Motor neuron (in vitro differentiated cells): ENCODE data around the gene SYT7. TPM values are rescaled to one million over a fixed set of nuclear protein-coding genes. Genes with fewer than 3 reads are reported as not detected.

Source experiments
- ATAC-seq, 8 experiments: fragments of 200-7000 bp; cut with Tn5 transposase; replicated peaks in 6 of 8; 2 replicates each; pipeline ENCODE4 v1.8.0; 2021; ENCODE audit warnings: mild to moderate bottlenecking in 8 of 8, moderate library complexity in 8 of 8
- H3K27ac ChIP-seq, 2 donors: fragments of 250-450 bp; sonication (Bioruptor Pico); 2 replicates each; pipeline ENCODE4 v1.9.0; 2021; ENCODE audit warnings: antibody characterized with exemption in 2 of 2, mild to moderate bottlenecking in 2 of 2, moderate library complexity in 1 of 2
- H3K4me1 ChIP-seq, 2 donors: fragments of 250-450 bp; sonication (Bioruptor Pico); replicated peaks in 1 of 2; 2 replicates each; pipeline ENCODE4 v1.6.1; 2021; ENCODE audit warnings: antibody characterized with exemption in 2 of 2, mild to moderate bottlenecking in 2 of 2, moderate library complexity in 1 of 2
- H3K4me3 ChIP-seq, 5 donors: fragments of 250-450 bp; sonication (Bioruptor Pico); 2 replicates each; pipeline ENCODE4 v1.9.0; 2021; ENCODE audit warnings: antibody characterized with exemption in 5 of 5, mild to moderate bottlenecking in 5 of 5, moderate library complexity in 4 of 5
- whole genome bisulfite sequencing, 10 experiments: fragments of 450-650 bp; shearing (Covaris generic); methylation state at CpG; one replicate each; pipeline ENCODE4 v1.0.0; 2022; 5-methylcytosine and 5-hydroxymethylcytosine counted together
- in situ Hi-C, 9 experiments: fragments of 400-800 bp; cut with MboI; loops; one replicate each; pipeline ENCODE4 v1.15.0; 2021; ENCODE audit warnings: low sequenced_read_pairs in 9 of 9, low pct_unique_long_range_greater_than_20kb in 2 of 9; ENCODE audit not compliant: unreplicated experiment in 9 of 9
- total RNA-seq, 8 experiments: library from RNA; unstranded; fragments of 300-600 nt; gene quantifications; 2 replicates each; pipeline versions ENCODE4 v1.2.3 to v1.2.4, GENCODE V29; 2022

The SYT7 gene
- total RNA-seq, 8 experiments from 2014 or later: 0.27 to 13.6 (median 9.7) TPM

DNA sequence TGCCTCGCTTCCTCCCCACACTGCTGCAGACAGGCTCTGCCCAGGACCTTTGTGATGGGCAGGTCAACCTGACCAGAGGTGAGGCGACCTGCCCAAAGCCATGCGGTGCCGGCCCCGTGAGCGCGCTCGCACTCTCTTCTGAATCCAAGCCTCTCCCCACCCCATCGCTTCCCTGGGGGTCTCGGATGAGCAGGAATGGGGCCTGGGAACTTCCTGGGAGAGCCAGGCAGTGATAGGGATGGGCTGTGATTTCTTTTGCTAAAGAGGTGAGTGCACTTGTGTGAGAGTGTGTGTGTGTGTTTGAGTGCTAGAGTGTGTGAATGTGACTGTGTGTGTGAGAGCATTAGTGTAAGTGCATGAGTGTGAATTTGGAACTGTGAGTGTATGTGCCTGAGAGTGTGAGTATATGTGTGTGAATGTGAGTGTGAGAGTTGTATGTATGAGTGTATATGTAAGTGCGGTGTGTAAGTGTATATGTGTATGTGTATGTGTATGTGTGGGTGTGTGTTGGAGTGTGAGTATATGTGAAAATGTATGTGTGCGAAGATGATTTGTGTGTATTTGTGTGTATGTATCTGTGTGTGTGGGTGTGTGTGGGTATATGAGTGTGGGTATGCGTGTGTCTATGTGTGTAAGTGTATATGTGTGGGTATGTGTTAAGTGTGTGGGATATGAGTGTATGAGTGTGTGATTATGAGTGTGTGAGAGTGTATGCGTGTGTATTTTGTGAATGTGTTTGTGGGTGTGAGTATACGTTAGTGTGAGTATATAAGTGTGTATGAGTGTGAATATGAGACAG, 84.1 kb downstream of the SYT7 start:
- Histone ChIP-seq H3K4me1 (peaks cover 36 to 40% of the 10 kb centered on the region in 2 donors), H3K27ac (peak overlapping the region; percentile 27 to 73), H3K4me3 (no peak overlapping the region)
- ATAC-seq: no peak
- 70 to 100% (median 94%) methylated on average over 1 to 10 of the region's 15 CpGs; no CpG with 5 or more reads in 2 of the 10 experiments for WGBS, 10 experiments
- in situ Hi-C loops: loop anchor here in 2 of 9 experiments (25.0 kb wide), 1 partner anchor 140 kb away; no protein-coding TSS in a partner anchor

DNA sequence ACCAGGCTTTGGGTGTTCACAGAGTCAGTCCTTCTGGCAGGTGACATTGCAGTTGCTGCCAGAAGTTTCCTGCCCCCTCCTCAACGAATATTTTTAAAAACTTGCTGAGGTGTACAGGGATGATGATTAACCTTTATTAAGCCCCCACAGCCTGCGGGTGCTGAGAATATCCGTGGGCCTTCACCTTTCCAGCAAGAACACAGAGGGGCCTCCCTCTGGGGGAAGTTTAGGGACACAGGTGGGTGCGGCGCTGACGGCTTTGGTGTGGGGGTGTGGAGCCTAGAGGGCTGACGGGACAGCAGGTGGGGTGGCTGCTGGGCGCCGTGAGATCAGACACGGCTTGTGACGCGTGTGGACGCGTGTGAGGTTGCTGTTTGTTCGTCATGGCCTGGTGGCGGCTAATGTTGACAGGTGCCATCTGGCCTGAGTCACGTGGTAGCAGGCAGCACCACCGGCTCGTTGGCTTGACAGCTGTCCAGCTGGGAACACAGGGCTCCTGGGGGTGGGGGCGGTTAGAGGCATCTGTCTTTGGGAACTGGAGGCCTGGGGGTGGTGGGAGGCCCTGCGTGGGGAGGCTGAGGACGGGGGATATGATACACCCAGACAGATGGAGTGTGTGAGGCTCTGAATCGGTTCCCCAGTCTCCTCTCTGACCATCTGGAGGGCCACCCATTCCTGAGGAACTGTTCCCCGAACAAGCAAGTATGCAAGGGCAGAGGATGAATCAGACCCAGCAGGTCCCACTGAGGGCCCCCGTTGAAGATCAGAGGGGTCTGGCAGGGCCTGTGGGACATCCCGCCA, 84.9 kb downstream of the SYT7 start:
- H3K27ac ChIP-seq: peak overlapping the region; percentile 27 to 73
- 20 to 82% (median 40%) methylated on average over 1 to 11 of the region's 26 CpGs; no CpG with 5 or more reads in 3 of the 10 experiments for WGBS, 10 experiments
- H3K4me1 ChIP-seq: peaks cover 36 to 40% of the 10 kb centered on the region in 2 donors
- ATAC-seq: peak in 5 of 8 experiments; percentile 27 to 76 (median 57)
- in situ Hi-C loops: loop anchor here in 2 of 9 experiments (25.0 kb wide), 1 partner anchor 141 kb away; no protein-coding TSS in a partner anchor
- H3K4me3 ChIP-seq: no peak overlapping the region

DNA sequence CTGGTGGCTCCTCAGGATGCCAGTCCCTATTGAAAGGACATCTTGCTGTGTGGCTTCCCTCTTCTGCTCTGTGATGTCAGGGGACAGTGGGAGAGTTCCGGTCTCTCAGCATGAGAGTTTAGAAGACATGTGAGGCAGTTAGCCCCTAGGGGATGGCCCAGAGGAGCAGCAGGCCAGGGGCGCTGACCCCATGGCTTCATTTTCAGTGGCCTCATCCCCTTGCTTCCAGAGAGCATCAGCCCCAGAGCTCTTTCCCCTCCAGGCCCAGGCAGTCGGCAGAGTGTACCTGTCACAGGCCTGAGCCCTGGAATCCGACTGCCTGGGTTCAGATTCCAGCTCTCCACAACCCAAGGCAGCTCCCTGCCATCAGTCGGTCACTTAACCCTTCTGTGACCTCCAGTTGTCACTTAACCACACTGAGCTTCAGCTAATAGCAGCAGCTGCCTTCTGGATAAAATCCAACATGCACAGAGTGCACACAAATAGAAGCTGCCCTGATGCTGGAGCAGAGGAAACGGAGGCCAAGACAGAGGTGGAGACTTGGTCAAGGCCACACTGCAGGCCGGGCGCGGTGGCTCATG, 86.4 kb downstream of the SYT7 start:
- in situ Hi-C loops: loop anchor here in 2 of 9 experiments (25.0 kb wide), 1 partner anchor 143 kb away; no protein-coding TSS in a partner anchor
- no peak overlapping the region for H3K4me3 ChIP-seq
- WGBS, 10 experiments: 0 to 80% (median 72%) methylated on average over 1 to 6 of the region's 9 CpGs; no CpG with 5 or more reads in 3 of the 10 experiments
- peaks cover 38 to 51% of the 10 kb centered on the region in 2 donors for H3K4me1 ChIP-seq
- H3K27ac ChIP-seq: peak overlapping the region; percentile 24 to 64
- ATAC-seq: no peak

DNA sequence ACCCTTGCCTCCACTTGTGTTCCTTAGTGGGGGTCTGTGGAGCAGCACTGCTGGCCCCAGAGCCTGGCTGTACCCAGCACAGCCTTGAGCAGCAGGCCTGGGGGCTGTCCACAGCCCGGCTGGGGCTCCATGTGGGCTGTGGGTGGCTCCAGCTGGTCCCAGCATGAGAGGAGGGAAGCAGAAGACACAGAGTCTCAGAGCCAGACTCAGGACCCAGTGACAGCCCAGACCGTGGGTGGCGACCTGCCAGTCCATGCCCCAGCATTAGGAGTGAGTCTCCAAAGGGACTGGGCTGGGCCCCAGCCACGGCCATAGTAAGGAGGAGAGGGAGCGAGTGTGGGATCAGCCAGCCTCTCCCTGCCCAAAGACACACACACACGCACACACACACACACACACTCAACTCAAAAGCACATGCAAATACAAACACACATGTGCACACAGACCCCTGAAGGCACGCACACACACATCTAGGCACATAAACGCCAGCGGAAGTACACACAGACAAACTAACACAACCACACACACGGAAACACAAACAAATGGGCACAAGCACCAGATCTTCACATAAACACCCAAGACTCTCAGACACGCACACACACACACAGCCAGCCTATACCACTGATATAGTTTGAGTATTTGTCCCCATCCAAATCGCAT, 89.0 kb downstream of the SYT7 start:
- ATAC-seq: no peak
- Histone ChIP-seq H3K4me3 (no peak overlapping the region), H3K27ac (no peak overlapping the region), H3K4me1 (peaks cover 44 to 54% of the 10 kb centered on the region in 2 donors)
- WGBS, 10 experiments: 60 to 100% (median 90%) methylated on average over 1 to 5 of the region's 12 CpGs; no CpG with 5 or more reads in 5 of the 10 experiments
- in situ Hi-C loops: loop anchor here in 2 of 9 experiments (25.0 kb wide), 1 partner anchor 145 kb away; no protein-coding TSS in a partner anchor

DNA sequence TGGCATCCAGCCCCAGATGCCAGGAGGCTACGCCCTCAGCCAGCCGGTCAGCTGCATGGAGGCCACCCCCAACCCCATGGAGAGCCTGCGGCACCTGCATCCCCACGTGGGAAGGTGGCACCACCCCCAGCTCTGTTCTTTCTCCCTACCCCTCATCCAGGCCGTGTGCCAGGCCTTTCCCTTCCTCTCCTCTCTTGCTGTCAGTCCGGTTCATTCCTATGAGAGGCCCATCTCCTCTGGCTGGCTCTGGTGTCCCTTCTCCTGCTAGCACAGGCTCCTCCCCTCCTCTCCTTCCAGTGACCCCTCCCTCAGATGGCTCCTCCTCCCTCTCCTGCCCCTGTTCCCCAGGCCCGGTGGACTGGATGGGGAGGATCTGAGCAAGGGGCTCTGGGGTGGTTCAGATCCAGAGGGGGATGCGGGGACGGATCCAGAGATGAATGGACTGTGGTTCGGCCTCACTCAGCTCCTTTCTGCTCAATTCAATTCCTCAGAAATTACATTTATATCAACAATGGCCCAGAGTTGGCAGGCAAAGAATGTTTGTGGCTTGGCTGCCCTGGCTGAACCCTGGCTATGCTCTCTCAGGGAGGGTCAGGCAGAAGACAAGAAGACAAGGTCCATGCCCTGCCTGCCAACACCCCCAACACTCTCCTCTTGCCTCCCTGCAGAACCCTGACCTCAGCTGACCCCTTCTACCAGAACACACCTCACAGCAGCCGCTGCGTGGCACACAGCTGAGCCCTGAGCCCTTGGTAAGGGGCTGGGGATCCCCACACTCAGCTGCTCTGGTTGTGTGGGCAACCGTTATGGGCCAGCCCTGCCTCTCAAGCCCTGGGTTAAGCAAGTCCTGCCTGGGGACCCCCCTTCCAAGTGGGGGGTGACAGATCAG, 90.8 kb downstream of the SYT7 start:
- in situ Hi-C loops: loop anchor here in 2 of 9 experiments (25.0 kb wide), 1 partner anchor 147 kb away; no protein-coding TSS in a partner anchor
- Histone ChIP-seq H3K27ac (peak overlapping the region in 1 of 2 donors; percentile 67), H3K4me3 (no peak overlapping the region), H3K4me1 (peaks cover 32 to 41% of the 10 kb centered on the region in 2 donors)
- peak; percentile 9 to 76 (median 49) for ATAC-seq
- WGBS, 10 experiments: 8 to 80% (median 20%) methylated on average over 1 to 2 of the region's 13 CpGs; no CpG with 5 or more reads in 7 of the 10 experiments

DNA sequence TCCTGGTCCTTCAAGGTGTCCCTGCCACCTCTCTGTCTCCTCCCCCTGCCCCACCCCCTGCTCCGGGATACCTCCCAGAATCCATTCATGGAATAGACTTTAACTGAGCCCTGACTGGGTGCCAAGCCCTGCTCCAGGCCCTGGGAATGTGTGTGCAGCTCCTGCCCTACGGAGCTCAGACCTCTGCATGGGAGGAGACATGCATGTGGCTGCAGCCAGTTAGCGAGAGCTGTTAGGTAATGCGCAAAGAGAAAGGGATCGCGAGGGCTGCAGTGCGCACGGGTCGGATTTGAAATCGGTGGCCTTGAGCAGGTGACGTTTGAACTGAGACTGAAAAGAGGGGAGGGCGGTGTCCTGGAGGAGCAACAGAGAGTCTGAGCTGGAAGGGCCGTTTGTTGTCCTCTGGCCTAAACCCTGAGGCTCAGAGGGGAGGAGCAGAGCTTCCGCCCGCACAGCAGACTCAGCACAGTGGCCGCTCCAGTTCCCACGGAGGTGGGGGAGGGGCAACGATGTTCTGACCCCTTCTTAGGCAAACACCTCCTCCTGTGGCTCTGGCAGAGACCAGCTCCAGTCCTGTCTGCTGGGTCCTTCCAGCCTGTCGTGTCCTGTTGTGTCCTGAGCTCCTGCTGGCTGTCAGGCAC, 92.1 kb downstream of the SYT7 start:
- Histone ChIP-seq H3K27ac (peak overlapping the region; percentile 14 to 67), H3K4me3 (no peak overlapping the region), H3K4me1 (peaks cover 29 to 30% of the 10 kb centered on the region in 2 donors)
- 0 to 47% (median 17%) methylated on average over 1 to 15 of the region's 19 CpGs; no CpG with 5 or more reads in 1 of the 10 experiments for WGBS, 10 experiments
- peak; percentile 65 to 91 (median 86) for ATAC-seq
- in situ Hi-C loops: loop anchor here in 2 of 9 experiments (25.0 kb wide), 1 partner anchor 149 kb away; no protein-coding TSS in a partner anchor

DNA sequence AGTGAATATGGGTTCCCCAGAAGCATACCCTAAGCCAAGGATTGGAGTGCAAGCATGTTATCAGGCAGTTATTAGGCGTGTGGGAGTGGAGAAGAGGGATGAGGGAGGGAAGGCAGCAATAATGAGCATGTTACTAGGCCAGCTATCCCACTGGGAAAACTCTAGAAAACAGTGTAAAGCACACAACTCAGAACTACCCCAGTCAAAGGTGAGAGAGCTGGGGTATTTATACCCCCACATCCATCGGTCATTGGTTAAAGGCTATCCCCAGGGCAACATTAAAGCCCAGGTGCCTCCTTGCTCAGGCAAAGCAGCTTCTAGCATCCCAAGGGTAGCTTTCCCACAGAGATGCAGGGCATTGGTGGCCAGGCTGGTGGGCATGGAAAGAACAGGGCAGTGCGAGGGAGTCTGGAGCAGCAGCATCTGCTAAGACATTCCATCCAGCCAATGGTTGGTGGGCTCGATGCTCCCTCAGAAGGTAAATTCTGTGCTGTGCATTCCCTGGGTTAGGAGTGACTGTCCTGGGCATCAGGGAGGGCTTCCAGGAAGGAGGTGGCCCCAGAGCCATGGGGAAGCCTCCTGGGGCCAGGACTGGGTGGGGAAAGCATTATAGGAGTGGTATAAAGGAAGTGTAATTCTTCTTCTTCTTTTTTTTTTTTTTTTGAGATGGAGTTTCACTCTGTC, 93.4 kb downstream of the SYT7 start:
- in situ Hi-C loops: loop anchor here in 2 of 9 experiments (25.0 kb wide), 1 partner anchor 150 kb away; no protein-coding TSS in a partner anchor
- Histone ChIP-seq H3K4me1 (peaks cover 32 to 34% of the 10 kb centered on the region in 2 donors), H3K27ac (no peak overlapping the region), H3K4me3 (no peak overlapping the region)
- no peak for ATAC-seq
- WGBS, 10 experiments: 80 to 100% (median 91%) methylated on average over 2 to 4 of the region's 4 CpGs; no CpG with 5 or more reads in 6 of the 10 experiments

DNA sequence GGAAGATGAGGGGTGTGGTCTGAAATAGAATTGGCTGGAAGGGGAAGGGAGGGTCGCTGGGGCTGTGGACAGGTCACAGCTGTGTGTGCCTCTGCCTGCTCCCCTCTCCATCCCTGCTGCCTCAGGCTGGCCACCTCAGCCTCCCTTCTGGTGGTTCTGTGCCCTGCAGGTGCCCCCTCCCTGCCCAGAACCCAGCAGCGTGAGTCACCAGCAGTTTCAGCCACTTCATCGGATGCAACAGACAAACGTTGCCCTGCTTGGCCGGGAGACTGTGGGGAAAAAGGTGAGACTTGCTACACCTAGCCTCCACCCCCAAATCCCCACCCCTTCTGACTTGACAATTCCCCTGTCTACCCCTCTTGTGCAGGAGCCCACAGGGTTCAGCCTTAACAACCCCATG, 94.1 kb downstream of the SYT7 start:
- H3K4me3 ChIP-seq: no peak overlapping the region
- no peak overlapping the region for H3K27ac ChIP-seq
- no peak for ATAC-seq
- no CpG with 5 or more reads among the region's 5 CpGs for WGBS, 10 experiments
- peaks cover 39 to 41% of the 10 kb centered on the region in 2 donors for H3K4me1 ChIP-seq
- in situ Hi-C loops: loop anchor here in 2 of 9 experiments (25.0 kb wide), 1 partner anchor 151 kb away; no protein-coding TSS in a partner anchor

DNA sequence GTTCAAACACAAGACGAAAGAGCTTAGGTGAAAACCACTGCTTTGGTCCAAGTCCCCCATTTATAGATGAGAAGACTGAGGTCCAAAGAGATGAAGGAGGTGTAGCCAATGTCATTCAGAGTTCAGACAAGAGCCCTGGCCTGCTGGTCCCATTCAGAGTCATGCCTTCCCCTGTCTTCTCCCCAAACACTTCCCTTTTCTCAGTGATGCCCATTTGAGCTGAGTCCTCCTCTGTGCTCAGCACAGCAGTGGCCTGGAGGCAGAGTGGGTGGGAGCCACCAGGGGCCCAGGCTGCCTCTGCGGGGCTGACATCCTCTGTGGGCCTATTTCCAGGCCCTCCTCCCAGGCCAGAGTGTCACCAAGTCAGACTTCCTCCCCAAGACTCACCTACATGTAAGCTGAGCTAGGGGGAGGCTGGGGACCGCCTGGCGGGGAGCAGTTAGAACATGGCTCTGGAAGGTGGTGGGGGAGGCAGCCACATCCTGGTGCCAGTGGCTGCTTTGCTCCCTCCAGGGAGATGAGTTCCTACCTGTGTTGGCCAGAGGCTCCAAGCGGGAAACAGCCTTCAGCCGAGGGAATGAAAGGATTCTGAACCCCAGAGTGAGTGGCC, 94.8 kb downstream of the SYT7 start:
- Histone ChIP-seq H3K4me1 (peaks cover 45 to 48% of the 10 kb centered on the region in 2 donors), H3K27ac (no peak overlapping the region), H3K4me3 (no peak overlapping the region)
- WGBS, 10 experiments: 71 to 100% (median 100%) methylated on average over 1 to 6 of the region's 6 CpGs; no CpG with 5 or more reads in 7 of the 10 experiments
- no peak for ATAC-seq
- in situ Hi-C loops: loop anchor here in 2 of 9 experiments (25.0 kb wide), 1 partner anchor 151 kb away; no protein-coding TSS in a partner anchor

DNA sequence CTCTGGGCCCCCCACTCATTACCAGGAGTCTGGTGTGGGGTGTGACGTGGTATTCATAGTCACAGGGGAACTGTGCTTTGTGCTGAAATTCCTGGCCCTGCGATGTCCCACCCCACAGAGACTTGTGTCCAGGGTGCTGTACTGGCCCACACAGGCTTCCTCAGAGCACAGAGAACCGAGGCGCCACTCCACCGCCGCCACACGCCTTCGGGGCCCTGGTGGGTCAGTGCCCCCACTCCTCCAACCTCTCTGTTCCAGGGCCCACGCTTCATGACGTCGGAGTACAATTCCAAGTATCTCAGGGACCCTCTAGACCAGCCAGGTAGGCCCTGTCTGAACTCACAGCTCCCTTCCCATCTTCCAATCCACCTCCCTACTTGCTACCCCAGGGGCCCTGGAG, 95.8 kb downstream of the SYT7 start:
- Histone ChIP-seq H3K4me1 (peaks cover 46 to 48% of the 10 kb centered on the region in 2 donors), H3K4me3 (no peak overlapping the region), H3K27ac (no peak overlapping the region)
- in situ Hi-C loops: loop anchor here in 2 of 9 experiments (25.0 kb wide), 1 partner anchor 152 kb away; no protein-coding TSS in a partner anchor
- 51 to 100% (median 92%) methylated on average over 1 to 4 of the region's 11 CpGs; no CpG with 5 or more reads in 6 of the 10 experiments for WGBS, 10 experiments
- ATAC-seq: no peak
